OCI-LY7 (cell line): ENCODE data around the gene MYBPHL. TPM values are rescaled to one million over a fixed set of nuclear protein-coding genes. Genes with fewer than 3 reads are reported as not detected.

ENCODE experiments used
- BruUV-seq: library from RNA; stranded (reverse); fragments of 400-500 nt; replicated peaks from 2 replicates; lab custom pipeline; 2021; lab: Mats Ljungman, UMichigan
- CTCF ChIA-PET: fragments of 300-600 bp; sonication (Branson Sonifier 250); formaldehyde crosslinking; loops from one replicate; lab custom pipeline; 2022; ENCODE audit warnings: antibody characterized with exemption; ENCODE audit not compliant: unreplicated experiment; lab: Charles Lee
- POLR2A ChIA-PET: fragments of 300-600 bp; sonication (Branson Sonifier 250); formaldehyde crosslinking; loops from one replicate; lab custom pipeline; 2022; ENCODE audit warnings: antibody characterized with exemption; lab: Charles Lee
- DNase-seq: peaks from one replicate; pipeline ENCODE4 v3.0.0-alpha.2; 2015; ENCODE audit warnings: low spot score
- H2AFZ ChIP-seq: fragments of 200-600 bp; sonication (generic), shearing (Covaris generic); 2 replicates; pipeline ENCODE4 v1.6.1; 2014; ENCODE audit warnings: mild to moderate bottlenecking, antibody characterized with exemption, low read length, moderate library complexity
- H3K27ac ChIP-seq: fragments of 200-600 bp; sonication (generic); 2 replicates; pipeline ENCODE4 v1.5.1; 2014; ENCODE audit warnings: mixed run types, low read depth, mild to moderate bottlenecking, moderate library complexity, low read length, inconsistent platforms; ENCODE audit not compliant: poor library complexity, severe bottlenecking
- H3K36me3 ChIP-seq: fragments of 200-600 bp; sonication (generic); 2 replicates; pipeline ENCODE4 v1.6.1; 2014; ENCODE audit warnings: mild to moderate bottlenecking, antibody characterized with exemption, low read length, moderate library complexity, mixed read lengths; ENCODE audit not compliant: insufficient read depth
- H3K4me1 ChIP-seq: fragments of 200-600 bp; sonication (generic); 2 replicates; pipeline ENCODE4 v1.5.1; 2014; ENCODE audit warnings: mild to moderate bottlenecking, low read length; ENCODE audit not compliant: insufficient read depth, poor library complexity, severe bottlenecking
- H3K4me2 ChIP-seq: fragments of 200-600 bp; sonication (generic); 2 replicates; pipeline ENCODE4 v1.6.1; 2014; ENCODE audit warnings: mild to moderate bottlenecking, low read length
- H3K4me3 ChIP-seq: fragments of 200-600 bp; sonication (generic); 2 replicates; pipeline ENCODE4 v1.5.1; 2014; ENCODE audit warnings: mild to moderate bottlenecking, low read depth, low read length; ENCODE audit not compliant: poor library complexity, severe bottlenecking
- H3K79me2 ChIP-seq: fragments of 200-600 bp; sonication (generic); 2 replicates; pipeline ENCODE4 v1.6.1; 2016; ENCODE audit warnings: low read depth, mild to moderate bottlenecking, low read length, moderate library complexity, mixed read lengths; ENCODE audit not compliant: insufficient read depth
- H3K9me2 ChIP-seq: fragments of 200-600 bp; sonication (generic); 2 replicates; pipeline ENCODE4 v1.6.1; 2016; ENCODE audit warnings: mild to moderate bottlenecking, low read length, mixed read lengths; ENCODE audit not compliant: insufficient read depth
- H3K9me3 ChIP-seq: fragments of 200-600 bp; sonication (generic); 2 replicates; pipeline ENCODE4 v1.6.1; 2014; ENCODE audit warnings: mild to moderate bottlenecking, mixed run types, low read length, mixed read lengths
- H4K20me1 ChIP-seq: fragments of 200-600 bp; sonication (generic); 2 replicates; pipeline ENCODE4 v1.6.1; 2014; ENCODE audit warnings: mild to moderate bottlenecking, antibody characterized with exemption, low read length, moderate library complexity, mixed read lengths; ENCODE audit not compliant: insufficient read depth
- EZH2phosphoT487 ChIP-seq: fragments of 200-600 bp; sonication (generic); IDR thresholded peaks from 2 replicates; pipeline ENCODE4 v1.6.1; 2018; ENCODE audit warnings: low read depth, borderline replicate concordance, mild to moderate bottlenecking, mixed run types, antibody characterized with exemption, low read length, moderate library complexity, mixed read lengths
- intact Hi-C: fragments of 100-400 bp; cut with micrococcal nuclease; formaldehyde crosslinking; loops from one replicate; pipeline ENCODE4 v1.10.0; 2022; ENCODE audit not compliant: unreplicated experiment
- total RNA-seq, 2 experiments: library from RNA; depleted of rRNA in 1 of 2; stranded (reverse); fragments of >200 nt in 1 of 2; shearing (Covaris generic) in 1 of 2; gene quantifications; 2 replicates each; pipeline ENCODE4 v1.2.3, GENCODE V29; 2014 to 2022
- TF ChIP-seq, protein P1 (sequence below): fragments of 200-600 bp; sonication (generic); conservative IDR thresholded peaks from 2 replicates; pipeline ENCODE4 v1.5.1; 2014; ENCODE audit warnings: mild to moderate bottlenecking, antibody characterized with exemption, low read length, moderate library complexity, mixed read lengths

The MYBPHL gene
- total RNA-seq, 2 experiments from 2014 or later = 0.16 TPM; not detected in 1

DNA sequence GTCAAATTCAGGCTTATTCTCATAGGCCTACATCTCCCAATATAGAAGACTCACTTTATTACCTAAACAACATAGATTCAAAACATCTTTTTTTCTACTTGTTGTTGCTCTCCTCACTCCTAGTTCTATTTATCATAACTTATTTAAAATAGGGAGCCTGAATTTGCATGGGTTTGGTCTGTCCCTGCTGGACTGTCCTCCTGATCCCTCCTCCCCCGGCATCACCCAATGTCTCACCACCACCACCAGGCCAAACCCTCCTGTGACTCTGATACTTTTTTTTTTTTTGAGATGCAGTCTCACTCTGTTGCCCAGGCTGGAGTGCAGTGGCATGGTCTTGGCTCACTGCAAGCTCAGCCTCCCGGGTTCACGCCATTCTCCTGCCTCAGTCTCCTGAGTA is 31.8 kb upstream of the MYBPHL start:
- Histone ChIP-seq H3K27ac (no peak overlapping the region), H4K20me1 (no peaks in the 10 kb centered on the region), H3K9me2 (no peaks in the 10 kb centered on the region), H3K79me2 (no peaks in the 10 kb centered on the region), H2AFZ (no peak overlapping the region), H3K4me2 (no peak overlapping the region), H3K4me1 (no peaks in the 10 kb centered on the region), H3K9me3 (no peaks in the 10 kb centered on the region), H3K4me3 (no peak overlapping the region), H3K36me3 (peaks cover 86% of the 10 kb centered on the region)
- ChIA-PET CTCF (no interaction called here), POLR2A (interaction anchor here (0.7 to 2.5 kb wide), 3 partner anchors 12 to 53 kb away, joined by 3 to 6 read pairs (median 3); no protein-coding TSS in a partner anchor)
- intact Hi-C loops = no loop called here
- TF ChIP-seq EZH2phosphoT487 = no peak
- TF ChIP-seq, protein P1, sequence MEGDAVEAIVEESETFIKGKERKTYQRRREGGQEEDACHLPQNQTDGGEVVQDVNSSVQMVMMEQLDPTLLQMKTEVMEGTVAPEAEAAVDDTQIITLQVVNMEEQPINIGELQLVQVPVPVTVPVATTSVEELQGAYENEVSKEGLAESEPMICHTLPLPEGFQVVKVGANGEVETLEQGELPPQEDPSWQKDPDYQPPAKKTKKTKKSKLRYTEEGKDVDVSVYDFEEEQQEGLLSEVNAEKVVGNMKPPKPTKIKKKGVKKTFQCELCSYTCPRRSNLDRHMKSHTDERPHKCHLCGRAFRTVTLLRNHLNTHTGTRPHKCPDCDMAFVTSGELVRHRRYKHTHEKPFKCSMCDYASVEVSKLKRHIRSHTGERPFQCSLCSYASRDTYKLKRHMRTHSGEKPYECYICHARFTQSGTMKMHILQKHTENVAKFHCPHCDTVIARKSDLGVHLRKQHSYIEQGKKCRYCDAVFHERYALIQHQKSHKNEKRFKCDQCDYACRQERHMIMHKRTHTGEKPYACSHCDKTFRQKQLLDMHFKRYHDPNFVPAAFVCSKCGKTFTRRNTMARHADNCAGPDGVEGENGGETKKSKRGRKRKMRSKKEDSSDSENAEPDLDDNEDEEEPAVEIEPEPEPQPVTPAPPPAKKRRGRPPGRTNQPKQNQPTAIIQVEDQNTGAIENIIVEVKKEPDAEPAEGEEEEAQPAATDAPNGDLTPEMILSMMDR = no peak
- BruUV-seq = no TSS peak
- DNase-seq = no peak

DNA sequence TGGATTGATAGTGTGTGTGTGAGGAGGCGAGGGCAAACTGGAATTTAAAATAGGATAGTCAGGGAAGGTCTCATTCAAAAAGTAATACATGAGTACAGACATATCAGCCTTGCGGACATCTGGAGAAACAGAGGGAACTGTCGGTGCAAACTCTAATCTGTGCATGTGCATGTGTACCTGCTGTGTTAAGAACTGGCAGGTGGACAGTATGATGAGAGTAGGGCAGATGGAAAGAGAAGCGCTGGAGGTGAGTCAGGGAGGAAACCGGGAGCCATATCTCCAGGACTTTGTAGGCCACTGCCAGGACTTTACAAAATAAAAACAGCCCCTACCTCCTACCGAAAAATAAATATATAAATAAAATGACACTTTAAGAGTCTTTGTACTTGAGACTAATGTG is 31.3 kb upstream of the MYBPHL start:
- ChIA-PET POLR2A (interaction anchor here (1.1 kb wide), 1 partner anchor 23 kb away, joined by 3 read pairs; no protein-coding TSS in a partner anchor), CTCF (no interaction called here)
- H3K79me2 ChIP-seq = no peaks in the 10 kb centered on the region
- no peaks in the 10 kb centered on the region for H4K20me1 ChIP-seq
- no peak for TF ChIP-seq EZH2phosphoT487
- TF ChIP-seq, protein P1 = no peak
- no peak for DNase-seq
- peaks cover 88% of the 10 kb centered on the region for H3K36me3 ChIP-seq
- intact Hi-C loops = no loop called here
- H3K4me1 ChIP-seq = no peaks in the 10 kb centered on the region
- no peak overlapping the region for H3K4me2 ChIP-seq
- no peak overlapping the region for H2AFZ ChIP-seq
- no peaks in the 10 kb centered on the region for H3K9me3 ChIP-seq
- no TSS peak for BruUV-seq
- no peak overlapping the region for H3K4me3 ChIP-seq
- no peak overlapping the region for H3K27ac ChIP-seq
- no peaks in the 10 kb centered on the region for H3K9me2 ChIP-seq

DNA sequence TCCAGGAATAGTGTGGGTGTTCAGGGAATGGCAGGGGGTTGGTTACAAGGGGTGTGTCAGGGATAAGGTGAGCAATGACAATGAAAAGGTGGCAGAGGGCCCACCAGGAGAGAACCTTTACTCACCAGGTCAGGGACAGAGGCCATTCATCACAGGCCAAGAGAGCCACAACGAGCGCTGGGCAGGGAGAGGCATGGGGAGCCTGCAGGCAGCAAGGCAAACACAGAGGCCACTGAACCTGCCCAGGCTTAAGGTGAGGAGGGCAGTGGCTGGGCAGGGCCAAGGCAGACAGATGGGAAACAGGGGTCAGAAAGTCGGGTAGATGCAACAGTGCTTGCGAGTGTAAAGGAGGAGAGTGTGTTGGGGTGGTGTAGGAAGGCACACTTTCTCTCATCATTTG is 28.3 kb upstream of the MYBPHL start:
- no peaks in the 10 kb centered on the region for H4K20me1 ChIP-seq
- H3K79me2 ChIP-seq = no peaks in the 10 kb centered on the region
- H3K4me1 ChIP-seq = no peaks in the 10 kb centered on the region
- no peaks in the 10 kb centered on the region for H3K9me2 ChIP-seq
- H3K4me3 ChIP-seq = no peak overlapping the region
- H3K36me3 ChIP-seq = peaks cover 94% of the 10 kb centered on the region
- no TSS peak for BruUV-seq
- ChIA-PET POLR2A (interaction anchor here (0.6 kb wide), 1 partner anchor 288 kb away, joined by 3 read pairs; no protein-coding TSS in a partner anchor), CTCF (interaction anchor here (0.6 kb wide), 1 partner anchor 54 kb away, joined by 3 read pairs; no protein-coding TSS in a partner anchor)
- DNase-seq = no peak
- intact Hi-C loops = no loop called here
- no peak overlapping the region for H3K27ac ChIP-seq
- TF ChIP-seq, protein P1 = no peak
- no peak for TF ChIP-seq EZH2phosphoT487
- H3K9me3 ChIP-seq = peaks cover 27% of the 10 kb centered on the region; the same call in 1 of the 2 replicates
- H3K4me2 ChIP-seq = no peak overlapping the region
- H2AFZ ChIP-seq = no peak overlapping the region
